GM19324 (cell line): Measurements from ENCODE around the gene ULBP2.
"Not testable (repeated sequence)": the region's sequence is repeated elsewhere in the genome, so short reads cannot be mapped to it uniquely, and the experiment has no call there.

Source experiments
- ATAC-seq: cut with Tn5 transposase; IDR thresholded peaks from one replicate; pipeline ENCODE4 v1.9.1; 2021; ENCODE audit warnings: mild to moderate bottlenecking, moderate library complexity; ENCODE audit not compliant: unreplicated experiment, low FRiP score

ULBP2 gene

GRCh38 chr6:149908480-149908879, 33.3 kb upstream of the ULBP2 start:
- ATAC-seq: not testable (repeated sequence)

DNA sequence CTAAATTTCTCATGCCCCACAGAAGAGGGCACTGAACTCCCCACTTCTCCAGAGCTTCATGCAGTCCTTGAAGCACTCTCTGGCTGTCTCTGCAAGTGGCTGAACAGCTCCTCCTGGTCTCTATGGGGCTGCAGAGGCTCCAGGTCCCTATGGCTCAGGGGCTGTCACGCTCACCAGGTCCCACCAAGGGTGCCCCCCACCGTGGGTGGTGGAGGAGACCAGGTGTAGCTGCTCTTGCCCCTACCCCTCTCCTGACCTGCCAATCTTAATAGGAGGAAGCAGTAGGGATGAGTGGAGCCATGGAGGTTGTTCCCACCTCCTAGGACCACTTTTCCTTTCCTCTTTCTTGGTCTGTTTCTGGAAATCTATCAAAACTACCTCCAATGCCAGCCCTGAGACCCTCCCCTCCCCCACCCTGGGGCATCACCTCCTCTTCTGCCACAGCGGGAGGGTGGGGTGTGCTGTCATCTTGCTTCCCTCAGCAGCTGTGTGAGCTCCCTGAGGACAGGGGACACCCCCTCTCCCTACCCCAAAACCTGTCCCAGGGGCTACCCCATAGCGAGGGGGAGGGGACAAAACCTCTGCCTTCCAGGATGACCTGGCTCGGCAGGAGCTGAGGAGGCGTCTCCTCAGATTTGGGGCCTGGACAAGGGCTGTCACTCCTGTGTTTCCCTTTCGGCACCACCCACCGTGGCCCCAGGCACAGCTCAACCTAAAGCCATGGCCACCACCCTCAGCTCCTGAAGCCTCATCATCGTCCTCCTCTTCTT, 31.9 kb upstream of the ULBP2 start:
- no peak for ATAC-seq

- ATAC-seq: no peak
These were observed 31.1 kb upstream of the ULBP2 start for GRCh38 chr6:149910721-149911151.

DNA sequence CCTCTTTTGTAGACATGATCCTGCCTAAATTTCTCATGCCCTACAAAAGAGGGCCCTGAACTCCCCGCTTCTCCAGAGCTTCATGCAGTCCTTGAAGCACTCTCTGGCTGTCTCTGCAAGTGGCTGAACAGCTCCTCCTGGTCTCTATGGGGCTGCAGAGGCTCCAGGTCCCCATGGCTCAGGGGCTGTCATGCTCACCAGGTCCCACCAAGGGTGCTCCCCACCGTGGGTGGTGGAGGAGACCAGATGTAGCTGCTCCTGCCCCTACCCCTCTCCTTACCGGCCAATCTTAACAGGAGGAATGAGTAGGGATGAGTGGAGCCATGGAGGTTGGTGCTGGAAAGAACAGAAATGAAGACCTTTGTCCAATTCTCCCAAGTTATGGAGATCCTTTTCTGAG, 29.1 kb upstream of the ULBP2 start:
- not testable (repeated sequence) for ATAC-seq

DNA sequence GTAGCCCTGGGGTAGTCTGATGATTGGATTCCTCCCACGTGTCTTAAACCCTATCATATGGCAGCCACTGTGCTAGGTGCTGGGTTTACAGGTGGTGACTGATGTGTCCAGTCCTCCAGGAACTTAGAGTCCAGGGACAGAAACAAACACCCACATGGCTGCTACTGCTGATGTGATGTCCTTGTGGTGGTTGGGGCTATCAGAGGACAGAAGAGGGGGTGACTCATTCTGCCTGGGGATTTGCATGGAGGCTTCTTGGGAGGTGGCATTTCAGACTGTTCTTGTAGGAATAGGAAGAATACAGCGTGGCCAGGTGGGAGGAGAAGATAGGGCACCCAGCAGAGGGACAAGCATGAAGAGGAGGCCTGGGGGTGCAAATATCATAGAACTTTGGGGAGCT, 28.7 kb upstream of the ULBP2 start:
- no peak for ATAC-seq

DNA sequence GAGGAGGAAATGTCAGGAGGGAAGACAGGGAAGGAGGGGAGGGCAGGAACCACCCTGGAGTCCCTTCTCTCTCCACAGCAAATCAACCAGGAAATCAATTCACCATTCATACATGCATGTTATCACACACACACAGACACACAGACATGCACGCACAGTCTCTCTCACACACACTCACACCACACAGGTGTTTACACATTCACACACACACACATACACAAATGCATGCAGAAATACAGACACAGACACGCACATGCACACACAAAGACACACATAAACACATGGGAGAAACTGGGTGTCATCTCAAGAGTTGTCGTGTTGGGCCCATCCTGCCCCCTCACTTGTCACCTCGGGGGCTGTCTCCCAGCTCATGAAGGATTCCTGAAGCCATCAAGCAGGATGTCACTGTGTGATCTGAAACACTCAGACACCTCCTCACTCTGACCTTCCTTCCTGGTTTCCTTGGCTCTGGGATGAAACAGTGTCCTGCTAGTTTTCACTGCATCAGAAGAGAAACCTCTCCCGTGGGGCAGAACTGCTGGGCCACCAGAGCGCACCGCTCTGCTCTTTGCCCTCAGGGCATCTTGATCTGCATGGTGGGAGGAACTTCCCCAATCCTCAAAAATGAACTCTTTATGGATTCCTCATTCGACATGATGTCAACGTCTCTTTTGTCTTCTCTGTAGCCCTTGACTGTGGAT, 28.1 kb upstream of the ULBP2 start:
- no peak for ATAC-seq

DNA sequence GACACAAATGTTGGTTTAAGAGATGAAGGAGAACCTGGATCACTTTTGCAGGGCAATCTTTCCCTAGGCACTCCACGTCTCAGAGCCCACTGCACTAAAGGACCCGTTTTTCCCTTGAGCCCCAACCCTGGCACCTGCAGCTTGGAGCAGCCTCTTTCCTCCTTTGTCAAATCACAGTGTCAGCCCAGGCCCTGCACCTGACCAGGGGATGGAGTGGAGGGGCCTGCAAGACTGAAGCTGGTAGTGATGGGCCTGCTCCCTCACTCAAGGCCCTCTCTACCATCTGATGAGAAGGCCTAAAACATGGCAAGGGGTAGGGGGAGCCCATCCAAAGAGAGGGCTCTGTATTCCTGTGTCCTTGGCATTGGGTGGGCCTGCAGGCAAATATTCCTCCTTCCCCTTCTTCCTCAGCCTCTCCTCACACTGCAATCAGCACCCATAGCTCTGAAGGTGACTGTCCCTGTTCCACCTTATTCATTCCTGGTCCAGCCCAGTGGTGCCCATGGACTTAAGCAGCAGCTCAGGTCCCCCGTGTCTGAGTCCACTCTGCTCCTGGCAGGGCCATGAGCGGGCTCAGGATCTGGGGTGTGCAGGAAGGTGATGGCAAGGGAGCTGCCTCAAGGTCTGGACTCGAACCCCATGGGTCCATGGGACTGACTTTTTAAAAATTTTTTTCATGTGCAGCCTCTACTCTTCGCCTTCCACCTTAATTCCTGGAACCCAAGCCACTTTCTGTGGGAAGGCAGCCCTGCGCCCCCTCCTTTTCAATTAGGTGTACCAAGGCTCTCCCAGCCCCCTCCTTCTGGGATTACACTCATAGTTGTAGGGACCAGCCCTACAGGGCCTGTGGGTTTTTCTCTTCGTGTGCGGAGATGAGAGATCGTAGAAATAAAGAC, 25.6 kb upstream of the ULBP2 start:
- ATAC-seq: no peak

DNA sequence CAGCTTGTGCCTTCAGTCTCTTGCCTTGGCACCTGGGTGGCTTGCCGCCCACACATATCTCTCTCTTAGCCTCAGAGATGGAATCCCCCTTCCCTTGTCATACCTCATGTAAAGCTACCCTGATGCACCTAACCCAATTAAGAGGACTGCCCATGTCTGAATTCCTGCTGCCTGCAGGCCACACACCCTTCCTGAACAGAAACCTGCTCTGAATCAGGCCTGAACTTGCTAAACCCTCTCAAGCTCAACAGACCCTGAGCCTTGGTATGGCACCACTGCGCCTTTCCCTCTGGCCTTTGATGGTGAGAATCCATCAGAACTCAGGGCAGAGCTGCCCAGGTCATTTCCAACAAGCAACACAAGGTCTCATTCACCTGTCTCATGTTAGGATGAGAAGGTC, 24.1 kb upstream of the ULBP2 start:
- ATAC-seq: no peak

DNA sequence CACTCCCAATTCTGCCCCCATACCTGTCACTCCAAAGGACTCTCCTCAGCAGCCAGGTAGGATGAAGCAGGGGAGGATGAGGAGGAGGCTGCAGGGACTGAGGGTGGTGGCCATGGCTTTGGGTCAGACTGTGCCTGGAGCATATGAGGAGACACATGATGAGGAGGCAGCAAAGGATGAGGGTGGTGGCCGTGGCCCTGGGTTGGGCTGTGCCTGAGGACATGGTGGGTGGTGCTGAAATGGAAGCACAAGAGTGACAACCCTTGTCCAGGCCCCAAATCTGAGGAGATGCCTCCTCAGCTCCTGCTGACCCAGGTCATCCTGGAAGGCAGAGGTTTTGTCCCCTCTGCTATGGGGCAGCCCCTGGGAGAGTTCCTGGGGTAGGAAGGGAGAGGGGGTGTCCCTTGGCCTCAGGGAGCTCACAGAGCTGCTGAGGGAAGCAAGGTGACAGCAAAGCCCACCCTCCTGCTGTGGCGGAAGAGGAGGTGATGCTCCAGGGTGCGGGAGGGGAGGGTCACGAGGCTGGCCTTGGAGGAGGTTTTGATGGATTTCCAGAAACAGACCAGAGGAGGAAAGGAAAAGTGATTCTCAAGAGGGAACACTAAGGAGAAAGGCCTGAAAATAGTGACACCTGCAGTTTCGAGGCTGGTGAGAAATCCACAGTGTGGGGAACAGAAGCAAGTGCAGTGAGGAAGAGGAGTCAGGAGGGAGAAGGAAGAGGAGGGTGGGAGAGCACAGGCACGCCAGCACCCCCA, 23.5 kb upstream of the ULBP2 start:
- no peak for ATAC-seq

- not testable (repeated sequence) for ATAC-seq
These were observed 22.5 kb upstream of the ULBP2 start for GRCh38 chr6:149919126-149919833.

DNA sequence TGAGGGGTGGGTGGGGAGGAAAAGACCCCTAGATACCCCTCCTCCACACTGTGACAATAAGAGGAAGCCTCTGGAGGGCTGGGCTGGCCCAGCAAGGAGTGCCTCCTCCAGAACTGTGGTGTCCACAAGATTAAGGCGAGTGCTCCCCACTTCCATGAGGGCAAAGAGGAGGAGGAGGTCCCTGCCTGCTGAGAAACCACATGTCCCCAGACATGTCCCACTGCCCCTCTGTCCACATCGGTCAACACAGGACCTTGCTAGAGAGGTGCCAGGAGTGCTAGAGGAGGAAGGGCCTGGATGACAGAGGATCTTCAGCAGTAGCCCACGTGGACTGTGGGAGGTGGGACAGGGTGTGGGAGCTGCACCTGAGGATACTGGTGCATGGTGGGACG, 22.0 kb upstream of the ULBP2 start:
- no peak for ATAC-seq

- ATAC-seq: no peak
These were observed 20.5 kb upstream of the ULBP2 start for GRCh38 chr6:149921361-149921760.

- not testable (repeated sequence) for ATAC-seq
These were observed 19.7 kb upstream of the ULBP2 start for GRCh38 chr6:149922091-149922490.

- ATAC-seq: no peak
These were observed 19.0 kb upstream of the ULBP2 start, which contains the start of gene RAET1G for GRCh38 chr6:149922642-149923326. RAET1G (minus strand) TSS chr6:149923121; CDS start chr6:149923010, 111 bp downstream.

GRCh38 chr6:149923327-149923986, 18.4 kb upstream of the ULBP2 start:
- no peak for ATAC-seq

DNA sequence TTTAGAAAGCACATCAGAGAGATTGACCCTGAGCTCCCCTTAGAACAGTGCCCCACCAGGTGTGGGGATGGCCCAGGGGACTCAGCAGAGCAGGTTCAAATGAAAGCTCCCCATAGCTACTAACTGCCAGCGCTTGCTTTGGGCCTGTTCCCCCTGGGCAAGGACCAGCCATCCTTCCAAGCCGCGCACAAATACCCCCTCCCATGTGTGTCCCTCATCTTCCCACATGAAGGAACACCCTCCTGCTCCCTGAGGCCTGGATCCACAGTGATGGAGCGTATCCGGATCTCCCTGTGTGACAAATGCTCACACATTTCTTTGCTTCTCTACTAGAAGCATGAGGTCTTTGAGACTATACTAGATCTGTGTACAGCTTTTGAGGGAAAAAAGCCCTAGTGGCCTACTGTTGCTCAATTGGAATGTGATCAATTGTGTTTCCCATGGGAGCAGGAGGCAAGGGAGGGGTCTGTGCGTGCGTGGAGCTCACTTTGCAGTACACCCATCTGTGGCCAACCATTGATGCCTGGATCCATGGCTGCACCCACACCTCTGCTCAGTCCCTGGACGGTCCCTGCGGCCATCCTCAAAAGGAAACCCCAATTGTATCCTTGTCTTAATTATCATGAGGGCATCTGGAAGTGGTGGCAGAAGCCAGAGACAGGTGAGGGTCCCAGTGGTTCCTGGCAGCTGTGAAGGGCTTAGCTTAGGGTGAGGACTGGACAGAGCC, 17.4 kb upstream of the ULBP2 start:
- no peak for ATAC-seq

DNA sequence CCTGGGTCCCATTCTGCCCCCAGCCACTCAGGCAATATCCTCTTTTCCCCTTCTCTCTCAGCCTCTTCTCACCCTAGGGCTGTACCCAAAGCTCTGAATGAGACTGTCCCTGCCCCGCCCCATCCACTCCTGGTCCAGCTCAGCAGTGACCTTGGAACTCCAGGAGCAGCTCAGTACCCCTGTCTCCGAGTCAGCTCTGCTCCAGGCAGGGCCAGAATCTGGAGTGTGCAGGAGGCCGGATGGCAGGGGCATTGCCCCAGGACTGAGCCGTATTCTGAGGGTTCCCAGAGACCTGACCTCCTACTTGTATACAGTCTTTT, 16.9 kb upstream of the ULBP2 start:
- no peak for ATAC-seq
